Activated CD8-positive, alpha-beta memory T cell treated with anti-CD3 and anti-CD28 coated beads for 1 hour (primary cell): ENCODE results near the gene CYB5R4.
"Not testable (repeated sequence)": the region's sequence is repeated elsewhere in the genome, so short reads cannot be mapped to it uniquely, and the experiment has no call there.

ENCODE experiments used
- DNase-seq, 2 donors: peaks; one replicate each; pipeline ENCODE4 v3.0.0-alpha.2; 2020; ENCODE audit warnings: low read depth in 1 of 2; ENCODE audit errors: extremely low read depth in 1 of 2

The CYB5R4 gene

DNA sequence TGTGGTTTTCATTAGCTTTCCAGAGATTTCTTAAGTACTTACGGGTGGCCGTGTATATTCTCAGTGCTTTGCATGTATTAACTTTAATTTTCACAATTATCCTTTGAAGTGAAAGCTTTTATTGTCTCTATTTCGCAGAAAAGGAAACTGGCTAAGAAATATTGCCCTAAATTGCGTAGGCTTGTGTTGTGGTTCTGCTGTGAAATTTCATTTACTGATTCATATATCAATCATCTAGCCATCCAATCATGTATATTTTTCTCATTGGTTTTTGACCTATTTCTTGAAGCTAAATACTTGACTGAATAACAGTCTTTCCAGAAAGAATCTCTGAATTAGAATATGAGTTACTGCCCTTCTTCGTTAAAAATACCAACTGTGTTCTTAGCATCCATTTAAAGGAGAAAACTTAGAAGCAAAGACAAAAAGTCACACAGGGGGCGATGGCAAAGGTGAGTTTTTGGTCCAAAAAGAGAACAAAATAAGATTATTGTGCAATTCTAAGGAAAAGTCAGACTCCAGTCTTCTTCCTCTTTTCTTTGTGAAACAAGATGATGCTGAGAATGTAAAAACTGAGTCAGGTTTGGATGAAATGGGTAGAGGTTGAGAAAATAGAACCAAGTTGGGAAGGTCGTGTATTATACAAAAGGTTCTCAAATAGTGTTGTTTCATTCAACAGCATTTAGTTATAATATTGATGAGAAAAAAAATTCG, 1.4 kb downstream of the CYB5R4 start:
- no peak for DNase-seq

DNA sequence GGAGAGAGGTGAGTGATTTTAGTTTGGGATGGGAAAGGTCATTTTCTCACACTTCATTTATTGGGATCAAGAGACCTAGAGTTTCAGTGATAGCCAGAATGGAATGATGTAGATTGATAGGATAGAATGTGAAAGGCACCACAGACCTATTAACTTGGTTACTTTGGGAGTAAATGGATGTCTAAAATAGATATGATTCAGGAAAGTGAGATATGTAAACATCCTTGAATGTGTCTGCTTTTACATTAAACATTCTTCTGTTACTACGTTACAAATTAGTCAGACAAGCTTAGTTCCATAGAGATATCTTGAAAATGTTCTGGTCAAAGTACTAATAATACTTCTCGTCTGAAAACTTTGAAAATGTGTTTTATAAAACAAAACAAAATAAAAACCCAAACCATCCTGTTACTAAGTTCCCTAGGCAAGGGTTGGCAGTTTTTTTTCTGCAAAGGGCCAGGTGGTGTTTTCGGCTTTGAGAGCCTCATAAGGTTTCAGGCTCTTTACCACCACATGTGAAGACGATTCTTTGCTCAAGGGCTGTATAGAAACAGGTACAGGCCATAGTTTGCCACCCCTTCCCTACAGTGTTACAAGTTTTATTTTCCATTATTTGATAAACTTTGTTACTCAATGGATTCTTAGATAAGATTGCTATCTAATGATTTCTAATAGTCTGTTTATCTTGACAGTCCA, 3.4 kb downstream of the CYB5R4 start:
- no peak for DNase-seq

GRCh38 chr6:83867043-83867442, 7.6 kb downstream of the CYB5R4 start:
- no peak for DNase-seq

DNA sequence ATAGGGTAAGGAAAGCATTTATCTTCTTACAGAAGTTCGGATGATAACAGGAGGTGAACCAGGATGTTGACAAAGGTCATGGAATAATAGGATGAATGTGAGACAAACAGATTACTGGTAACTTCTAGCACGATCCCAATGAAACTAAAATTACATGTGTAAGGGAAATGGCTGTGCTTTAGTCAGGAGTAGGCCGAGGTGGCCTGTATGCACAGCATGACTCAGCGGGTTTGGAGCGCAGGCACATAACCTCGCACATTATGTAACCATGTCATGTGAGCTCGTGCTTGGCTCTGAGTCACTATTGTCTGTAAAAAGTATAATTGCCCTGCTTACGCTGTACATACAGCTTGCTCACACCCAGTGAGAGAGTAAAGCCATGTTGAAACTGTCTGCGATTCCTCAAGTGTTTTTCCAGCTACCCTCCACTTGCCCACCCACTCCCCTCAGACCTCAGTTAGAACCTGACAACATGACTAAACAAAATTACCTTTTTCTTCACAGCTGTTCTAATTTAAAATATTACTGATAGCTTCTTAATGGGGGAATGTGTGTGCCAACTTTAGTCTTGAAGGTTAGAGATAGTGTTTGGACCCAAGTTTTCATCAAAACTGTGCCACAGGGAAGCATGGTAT, 8.2 kb downstream of the CYB5R4 start:
- DNase-seq, result no peak

DNA sequence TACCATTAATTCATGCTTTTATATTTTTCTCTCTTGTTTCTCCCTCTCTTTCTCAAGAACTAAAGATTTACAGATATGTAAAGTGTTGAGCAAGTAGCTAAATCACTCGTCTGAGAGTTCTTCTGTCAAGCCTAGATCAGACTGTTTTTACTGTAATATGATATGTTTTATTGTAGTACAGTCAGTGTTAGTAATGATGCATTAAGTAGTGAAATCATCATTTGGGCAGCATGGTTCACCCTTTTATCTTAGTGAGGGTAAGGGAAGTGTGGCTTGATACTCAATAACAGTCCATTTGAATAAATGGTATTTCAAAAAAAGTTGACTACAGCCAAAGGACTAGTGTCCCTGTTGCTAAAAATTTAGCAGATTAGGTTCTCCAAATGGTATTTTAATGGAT, 9.2 kb downstream of the CYB5R4 start:
- no peak for DNase-seq

GRCh38 chr6:83870649-83871048, 11.2 kb downstream of the CYB5R4 start:
- no peak for DNase-seq

GRCh38 chr6:83872386-83873118, 13.1 kb downstream of the CYB5R4 start:
- DNase-seq, result no peak

DNA sequence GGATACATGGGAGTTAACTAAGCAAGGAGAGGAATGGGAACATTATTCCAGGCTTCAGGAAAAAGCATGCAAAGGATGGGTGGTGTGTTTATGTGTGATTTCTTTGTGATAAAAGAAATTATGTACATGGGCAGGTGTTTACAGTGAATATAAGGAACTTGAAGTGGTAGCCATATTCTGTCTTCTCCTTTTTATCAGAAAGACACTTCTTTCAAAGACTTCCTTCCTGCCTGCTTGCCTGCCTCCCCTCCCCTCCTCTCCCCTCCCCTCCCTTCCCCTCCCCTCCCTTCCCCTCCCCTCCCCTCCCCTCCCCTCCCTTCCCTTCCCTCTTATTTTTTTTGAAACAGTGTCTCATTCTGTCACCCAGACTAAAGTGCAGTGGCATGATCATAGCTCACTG, 14.4 kb downstream of the CYB5R4 start:
- DNase-seq, result no peak

- DNase-seq, result no peak
Measured at GRCh38 chr6:83875843-83876242, 16.4 kb downstream of the CYB5R4 start.

DNA sequence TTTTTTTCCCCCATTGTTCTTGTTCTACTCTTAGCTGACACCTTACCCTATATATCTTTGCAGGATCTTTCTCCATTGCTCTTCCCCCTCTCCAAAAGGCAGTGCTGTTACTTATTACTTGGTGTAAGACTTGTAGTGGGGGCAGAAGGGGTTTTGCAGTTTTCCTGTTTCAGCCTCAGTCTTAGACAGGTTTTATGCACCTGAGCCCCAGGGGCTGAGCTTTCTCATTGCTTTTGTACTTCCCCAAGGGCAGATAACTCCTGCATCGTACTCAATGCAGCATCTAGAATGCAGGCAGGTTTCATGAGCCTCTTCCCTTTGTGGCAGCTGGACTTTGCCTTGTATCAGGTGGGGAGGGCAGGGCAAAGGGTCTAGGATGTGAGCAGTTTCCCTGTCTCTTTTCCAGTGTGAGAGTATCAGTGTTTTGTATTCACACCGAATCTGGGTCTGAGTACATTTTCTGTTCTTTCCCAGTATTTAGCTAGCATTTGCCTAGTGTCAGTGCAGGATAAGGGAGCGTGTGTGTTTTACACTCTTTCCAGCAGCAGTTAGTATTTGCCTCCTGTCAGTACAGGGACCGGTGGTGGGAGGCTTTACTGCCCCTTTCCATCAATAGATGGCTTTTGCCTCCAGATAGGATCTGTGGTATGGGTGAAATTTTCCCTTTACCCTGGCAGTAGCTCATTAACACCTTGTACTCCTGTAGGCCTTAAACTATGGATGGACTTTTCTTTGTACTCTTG, 19.6 kb downstream of the CYB5R4 start:
- no peak for DNase-seq

DNA sequence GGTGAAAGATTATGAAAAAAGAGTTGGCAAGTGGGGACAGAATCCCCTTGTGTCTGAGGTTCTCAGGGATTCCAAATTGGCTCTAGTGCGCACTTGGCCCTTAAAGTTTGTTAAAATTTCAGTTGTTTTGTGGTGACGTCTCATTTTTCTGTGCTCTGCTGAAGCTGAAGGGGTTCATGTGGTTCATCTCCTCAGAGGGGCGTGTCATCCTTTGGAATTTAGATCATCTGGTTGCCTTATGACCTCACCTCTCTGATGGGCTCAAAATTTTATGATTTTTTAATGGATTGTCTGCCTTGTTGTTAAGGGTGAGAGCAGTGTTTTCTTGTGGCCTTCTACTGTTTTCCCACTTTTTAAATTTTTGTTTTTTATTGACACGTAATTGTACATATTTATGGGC, 20.3 kb downstream of the CYB5R4 start:
- no peak for DNase-seq

DNA sequence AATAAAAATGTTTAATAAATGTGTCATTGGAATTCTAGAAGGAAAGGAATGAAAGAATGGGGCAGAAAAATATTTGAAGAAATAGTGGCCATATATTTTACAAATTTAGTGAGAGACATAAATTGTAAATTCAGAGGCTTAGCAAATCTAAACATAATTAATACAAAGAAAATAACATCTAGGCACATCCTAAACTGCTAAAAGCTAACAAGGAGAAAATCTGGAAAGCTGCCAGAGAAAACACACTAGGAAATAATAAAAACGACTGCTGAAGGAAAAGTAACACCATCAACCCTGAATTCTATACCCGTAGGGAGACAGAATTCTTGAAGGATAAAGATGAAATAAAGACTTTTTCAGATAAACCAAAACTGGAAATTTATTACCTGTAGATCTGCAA, 23.8 kb downstream of the CYB5R4 start:
- no peak for DNase-seq

GRCh38 chr6:83884523-83884922, 25.0 kb downstream of the CYB5R4 start:
- no peak for DNase-seq

- no peak for DNase-seq
Measured at GRCh38 chr6:83885984-83886383, 26.5 kb downstream of the CYB5R4 start.

DNA sequence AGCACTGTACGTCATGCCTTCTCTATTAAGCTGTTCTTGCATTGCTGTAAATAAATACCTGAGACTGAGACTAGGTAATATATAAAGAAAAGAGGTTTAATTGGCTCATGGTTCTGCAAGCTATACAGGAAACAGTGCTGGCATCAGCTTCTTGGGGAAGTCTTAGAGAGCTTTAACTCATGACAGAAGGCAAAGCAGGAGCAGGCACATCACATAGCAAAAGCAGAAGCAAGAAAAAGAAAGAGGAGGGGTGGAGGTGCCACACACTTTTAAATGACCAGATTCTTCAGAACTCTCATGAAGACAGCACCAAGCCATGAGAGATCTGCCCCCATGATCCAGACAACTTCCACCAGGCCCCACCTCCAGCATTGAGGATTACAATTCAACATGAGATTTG, 30.1 kb downstream of the CYB5R4 start:
- no peak for DNase-seq

GRCh38 chr6:83890520-83890919, 31.0 kb downstream of the CYB5R4 start:
- no peak for DNase-seq

GRCh38 chr6:83891586-83891985, 32.1 kb downstream of the CYB5R4 start:
- no peak for DNase-seq

DNA sequence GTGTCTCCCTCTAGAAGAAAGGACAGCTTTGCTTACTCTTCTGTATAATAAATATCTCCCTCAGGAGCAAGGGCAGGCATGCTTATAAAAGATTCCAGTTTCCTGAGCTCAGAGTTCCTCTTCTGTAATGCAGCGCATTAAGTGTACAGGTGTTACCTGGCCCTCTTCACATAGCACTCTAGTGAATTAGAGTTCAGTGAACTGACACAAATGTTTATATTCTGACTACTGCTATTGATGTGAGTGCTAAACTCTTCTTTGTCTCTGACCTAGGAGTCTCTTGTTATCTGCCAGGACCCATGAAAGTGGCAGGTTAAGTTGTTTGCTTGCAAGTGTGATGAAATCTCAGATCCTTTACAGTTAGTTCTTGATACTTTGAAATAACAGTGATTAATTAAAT, 33.5 kb downstream of the CYB5R4 start:
- no peak for DNase-seq

DNA sequence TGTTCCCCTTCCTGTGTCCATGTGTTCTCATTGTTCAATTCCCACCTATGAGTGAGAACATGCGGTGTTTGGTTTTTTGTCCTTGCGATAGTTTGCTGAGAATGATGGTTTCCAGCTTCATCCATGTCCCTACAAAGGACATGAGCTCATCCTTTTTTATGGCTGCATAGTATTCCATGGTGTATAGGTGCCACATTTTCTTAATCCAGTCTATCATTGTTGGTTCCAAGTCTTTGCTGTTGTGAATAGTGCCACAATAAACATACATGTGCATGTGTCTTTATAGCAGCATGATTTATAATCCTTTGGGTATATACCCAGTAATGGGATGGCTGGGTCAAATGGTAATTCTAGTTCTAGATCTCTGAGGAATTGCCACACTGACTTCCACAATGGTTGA, 37.6 kb downstream of the CYB5R4 start:
- DNase-seq, result not testable (repeated sequence)

- DNase-seq, result no peak
Measured at GRCh38 chr6:83901624-83902023, 42.1 kb downstream of the CYB5R4 start.

- no peak for DNase-seq
Measured at GRCh38 chr6:83904395-83904794, 44.9 kb downstream of the CYB5R4 start.
